Activated naive CD8-positive, alpha-beta T cell treated with anti-CD3 and anti-CD28 coated beads for 36 hours (primary cell): ENCODE measurements around the gene LMF1. TPM values are rescaled to one million over a fixed set of nuclear protein-coding genes. Genes with fewer than 3 reads are reported as not detected.

Source experiments
- total RNA-seq, 2 experiments: library from RNA; stranded (reverse); gene quantifications; one replicate each; pipeline ENCODE4 v1.2.3, GENCODE V29; 2021

The LMF1 gene
- total RNA-seq, 2 experiments from 2014 or later = 7.0 to 8.1 TPM

Other genes starting within 250 kb of the LMF1 start
- 10 to 100 TPM; 37.3 to 40.1 TPM for gene ANTKMT, start 249.8 kb downstream of the LMF1 start, total RNA-seq
- gene CCDC78, start 244.5 kb downstream of the LMF1 start, total RNA-seq = 1 to 10 TPM; 6.5 to 8.1 TPM
- 10 to 100 TPM; 22.9 to 24.4 TPM for gene HAGHL, start 243.9 kb downstream of the LMF1 start, total RNA-seq
- 10 to 100 TPM; 18.3 to 19.8 TPM for gene CIAO3, start 230.0 kb downstream of the LMF1 start, total RNA-seq
- not detected for gene MSLN, start 210.2 kb downstream of the LMF1 start, total RNA-seq
- gene RPUSD1, start 182.6 kb downstream of the LMF1 start, total RNA-seq = 10 to 100 TPM; 41.8 to 42.3 TPM
- gene CHTF18, start 182.4 kb downstream of the LMF1 start, total RNA-seq = 100 to 1,000 TPM in 1 of 2 experiments, 10 to 100 TPM in 1; 98.3 to 100 TPM
- not detected for gene GNG13, start 170.2 kb downstream of the LMF1 start, total RNA-seq
- under 1 TPM; 0.42 to 0.58 TPM for gene SOX8, start 10.8 kb upstream of the LMF1 start, total RNA-seq
- gene SSTR5, start 101.8 kb upstream of the LMF1 start, total RNA-seq = not detected
- gene C1QTNF8, start 125.3 kb upstream of the LMF1 start, total RNA-seq = not detected
- under 1 TPM; 0.32 to 0.35 TPM for gene CACNA1H, start 182.1 kb upstream of the LMF1 start, total RNA-seq